ENCODE results near the gene SPATA32. TPM values are rescaled to one million over a fixed set of nuclear protein-coding genes. Genes with fewer than 3 reads are reported as not detected.

Gene SPATA32
- total and polyA plus RNA-seq, 2 donors from 2014 or later: not detected

- H3K9me3 ChIP-seq (ENCODE audit: control insufficient read depth in 2 of 3, insufficient read depth in 1 of 3, low read length in 3 of 3): no peaks in the 10 kb centered on the region
- H3K9ac ChIP-seq (ENCODE audit: low read length in 3 of 3): no peak overlapping the region
- H3K36me3 ChIP-seq (ENCODE audit: control insufficient read depth in 2 of 3, insufficient read depth in 3 of 3, low read length in 3 of 3): no peaks in the 10 kb centered on the region
- DNase-seq: no peak
- peak overlapping the region; percentile 32 to 66 for H3K27ac ChIP-seq (ENCODE audit: low read depth in 2 of 2, low read length in 2 of 2)
- no peak overlapping the region for H3K4me3 ChIP-seq (ENCODE audit: low read length in 3 of 3)
- intact Hi-C loops (cut with DNase I): no loop called here
- H3K4me1 ChIP-seq (ENCODE audit: control insufficient read depth in 2 of 3, insufficient read depth in 2 of 3, low read depth in 1 of 3, low read length in 3 of 3): peaks cover 0 to 37% (median 35%) of the 10 kb centered on the region in 3 donors
- FAIRE-seq: no peak
- TF ChIP-seq, protein P1, sequence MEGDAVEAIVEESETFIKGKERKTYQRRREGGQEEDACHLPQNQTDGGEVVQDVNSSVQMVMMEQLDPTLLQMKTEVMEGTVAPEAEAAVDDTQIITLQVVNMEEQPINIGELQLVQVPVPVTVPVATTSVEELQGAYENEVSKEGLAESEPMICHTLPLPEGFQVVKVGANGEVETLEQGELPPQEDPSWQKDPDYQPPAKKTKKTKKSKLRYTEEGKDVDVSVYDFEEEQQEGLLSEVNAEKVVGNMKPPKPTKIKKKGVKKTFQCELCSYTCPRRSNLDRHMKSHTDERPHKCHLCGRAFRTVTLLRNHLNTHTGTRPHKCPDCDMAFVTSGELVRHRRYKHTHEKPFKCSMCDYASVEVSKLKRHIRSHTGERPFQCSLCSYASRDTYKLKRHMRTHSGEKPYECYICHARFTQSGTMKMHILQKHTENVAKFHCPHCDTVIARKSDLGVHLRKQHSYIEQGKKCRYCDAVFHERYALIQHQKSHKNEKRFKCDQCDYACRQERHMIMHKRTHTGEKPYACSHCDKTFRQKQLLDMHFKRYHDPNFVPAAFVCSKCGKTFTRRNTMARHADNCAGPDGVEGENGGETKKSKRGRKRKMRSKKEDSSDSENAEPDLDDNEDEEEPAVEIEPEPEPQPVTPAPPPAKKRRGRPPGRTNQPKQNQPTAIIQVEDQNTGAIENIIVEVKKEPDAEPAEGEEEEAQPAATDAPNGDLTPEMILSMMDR (IDR thresholded peaks at IDR 0.05; ENCODE audit: borderline replicate concordance, extremely low read depth, insufficient read depth): peak; percentile 2
- no peaks in the 10 kb centered on the region for H3K27me3 ChIP-seq (ENCODE audit: control insufficient read depth, insufficient read depth, low read length)
These were observed 45.6 kb upstream of the SPATA32 start for GRCh38 chr17:45307290-45308015.

GRCh38 chr17:45306623-45307022 lies 44.7 kb upstream of the SPATA32 start:
- intact Hi-C loops (cut with DNase I): no loop called here
- Histone ChIP-seq H3K4me1 (ENCODE audit: control insufficient read depth in 2 of 3, insufficient read depth in 2 of 3, low read depth in 1 of 3, low read length in 3 of 3) (peaks cover 0 to 29% (median 28%) of the 10 kb centered on the region in 3 donors), H3K9me3 (ENCODE audit: control insufficient read depth in 2 of 3, insufficient read depth in 1 of 3, low read length in 3 of 3) (no peaks in the 10 kb centered on the region), H3K27me3 (ENCODE audit: control insufficient read depth, insufficient read depth, low read length) (no peaks in the 10 kb centered on the region), H3K4me3 (ENCODE audit: low read length in 3 of 3) (no peak overlapping the region), H3K27ac (ENCODE audit: low read depth in 2 of 2, low read length in 2 of 2) (peak overlapping the region in 1 of 2 donors; percentile 2), H3K9ac (ENCODE audit: low read length in 3 of 3) (no peak overlapping the region), H3K36me3 (ENCODE audit: control insufficient read depth in 2 of 3, insufficient read depth in 3 of 3, low read length in 3 of 3) (no peaks in the 10 kb centered on the region)
- TF ChIP-seq, protein P1 (IDR thresholded peaks at IDR 0.05; ENCODE audit: borderline replicate concordance, extremely low read depth, insufficient read depth): no peak
- no peak for DNase-seq
- FAIRE-seq: no peak

DNA sequence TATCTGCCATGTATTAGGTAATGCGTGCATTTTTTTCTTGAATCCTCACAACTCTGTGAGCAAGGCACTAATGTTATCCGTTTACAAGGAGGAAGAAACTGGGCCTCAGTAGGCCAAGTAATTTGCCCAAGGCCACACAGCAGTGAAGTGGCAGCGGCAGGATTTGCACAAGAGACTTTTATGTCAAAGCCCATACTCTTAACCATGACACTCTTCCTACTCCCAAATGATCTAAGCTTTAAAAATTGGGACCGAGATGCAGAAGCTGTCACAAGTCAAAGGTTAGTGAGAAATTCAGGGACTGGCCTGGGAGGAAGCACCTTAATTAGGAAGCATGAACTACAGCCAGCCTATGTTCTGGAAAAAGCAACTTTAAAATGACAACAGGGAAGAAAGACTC lies 44.2 kb upstream of the SPATA32 start:
- Histone ChIP-seq H3K9ac (ENCODE audit: low read length in 3 of 3) (no peak overlapping the region), H3K4me1 (ENCODE audit: control insufficient read depth in 2 of 3, insufficient read depth in 2 of 3, low read depth in 1 of 3, low read length in 3 of 3) (peaks cover 0 to 23% (median 23%) of the 10 kb centered on the region in 3 donors)

More for the DNA sequence above, 44.2 kb upstream of the SPATA32 start:
- no peaks in the 10 kb centered on the region for H3K36me3 ChIP-seq (ENCODE audit: control insufficient read depth in 2 of 3, insufficient read depth in 3 of 3, low read length in 3 of 3)
- TF ChIP-seq, protein P1 (IDR thresholded peaks at IDR 0.05; ENCODE audit: borderline replicate concordance, extremely low read depth, insufficient read depth): no peak
- no peak for DNase-seq
- peak overlapping the region in 1 of 2 donors; percentile 2 for H3K27ac ChIP-seq (ENCODE audit: low read depth in 2 of 2, low read length in 2 of 2)
- intact Hi-C loops (cut with DNase I): no loop called here
- no peaks in the 10 kb centered on the region for H3K27me3 ChIP-seq (ENCODE audit: control insufficient read depth, insufficient read depth, low read length)
- FAIRE-seq: no peak
- no peak overlapping the region for H3K4me3 ChIP-seq (ENCODE audit: low read length in 3 of 3)
- no peaks in the 10 kb centered on the region for H3K9me3 ChIP-seq (ENCODE audit: control insufficient read depth in 2 of 3, insufficient read depth in 1 of 3, low read length in 3 of 3)
